HEK293 (cell line): Measurements from ENCODE around the gene C14orf132.

Experiments
- IKZF3 ChIP-seq: fragments of 450-650 bp; IDR thresholded peaks from 2 replicates; pipeline ENCODE4 v1.5.0; 2018; ENCODE audit warnings: missing biosample characterization, mild to moderate bottlenecking, missing genetic modification characterization, moderate library complexity
- KLF1 ChIP-seq: fragments of 450-650 bp; formaldehyde crosslinking; IDR thresholded peaks from 2 replicates; pipeline ENCODE4 v1.5.1; 2016; ENCODE audit warnings: missing biosample characterization, missing genetic modification characterization
- KLF16 ChIP-seq: fragments of 450-650 bp; formaldehyde crosslinking; IDR thresholded peaks from 2 replicates; pipeline ENCODE4 v1.5.1; 2017; ENCODE audit warnings: missing biosample characterization, missing genetic modification characterization
- KLF7 ChIP-seq: fragments of 450-650 bp; formaldehyde crosslinking; IDR thresholded peaks from 2 replicates; pipeline ENCODE4 v1.5.1; 2016; ENCODE audit warnings: missing biosample characterization, missing genetic modification characterization, borderline replicate concordance
- KLF9 ChIP-seq: fragments of 450-650 bp; formaldehyde crosslinking; IDR thresholded peaks from 2 replicates; pipeline ENCODE4 v1.5.1; 2016; ENCODE audit warnings: missing biosample characterization, missing genetic modification characterization, low read depth
- PRDM1 ChIP-seq: fragments of 450-650 bp; formaldehyde crosslinking; IDR thresholded peaks from 2 replicates; pipeline ENCODE4; 2016; ENCODE audit warnings: missing biosample characterization, missing genetic modification characterization
- REPIN1 ChIP-seq: fragments of 450-650 bp; formaldehyde crosslinking; IDR thresholded peaks from 2 replicates; pipeline ENCODE4 v1.5.1; 2017; ENCODE audit warnings: missing biosample characterization, missing genetic modification characterization, low read depth
- SP3 ChIP-seq: fragments of 450-650 bp; formaldehyde crosslinking; IDR thresholded peaks from 2 replicates; pipeline ENCODE4 v1.5.1; 2016; ENCODE audit warnings: missing biosample characterization, missing genetic modification characterization
- WT1 ChIP-seq: fragments of 450-650 bp; formaldehyde crosslinking; IDR thresholded peaks from 2 replicates; pipeline ENCODE4 v1.5.1; 2016; ENCODE audit warnings: missing biosample characterization, missing genetic modification characterization
- ZBTB1 ChIP-seq: fragments of 450-650 bp; formaldehyde crosslinking; IDR thresholded peaks from 2 replicates; pipeline ENCODE4 v1.5.1; 2016; ENCODE audit warnings: missing biosample characterization, missing genetic modification characterization
- ZBTB48 ChIP-seq: fragments of 450-650 bp; formaldehyde crosslinking; IDR thresholded peaks from 2 replicates; pipeline ENCODE4 v1.5.1; 2016; ENCODE audit warnings: missing biosample characterization, missing genetic modification characterization
- ZFHX2 ChIP-seq: fragments of 450-650 bp; formaldehyde crosslinking; conservative IDR thresholded peaks from 2 replicates; pipeline ENCODE4 v1.5.1; 2016; ENCODE audit warnings: missing biosample characterization, missing genetic modification characterization
- ZFP69B ChIP-seq: fragments of 450-650 bp; formaldehyde crosslinking; IDR thresholded peaks from 2 replicates; pipeline ENCODE4 v1.5.1; 2016; ENCODE audit warnings: missing biosample characterization, missing genetic modification characterization
- ZNF155 ChIP-seq: fragments of 450-650 bp; formaldehyde crosslinking; IDR thresholded peaks from 2 replicates; pipeline ENCODE4 v1.5.1; 2016; ENCODE audit warnings: missing biosample characterization, missing genetic modification characterization
- ZNF169 ChIP-seq: fragments of 450-650 bp; formaldehyde crosslinking; IDR thresholded peaks from 2 replicates; pipeline ENCODE4 v1.5.1; 2016; ENCODE audit warnings: missing biosample characterization, missing genetic modification characterization
- ZNF274 ChIP-seq, 2 experiments: fragments of 200-500 bp in 1 of 2; fragments of 450-650 bp in 1 of 2; sonication (Bioruptor generic) in 1 of 2; formaldehyde crosslinking in 1 of 2; IDR thresholded peaks; 2 replicates each; pipeline versions ENCODE4 v1.5.1 to v1.6.1; 2014 to 2016; ENCODE audit warnings: borderline replicate concordance in 1 of 2, inconsistent platforms in 1 of 2, low read length in 1 of 2, missing biosample characterization in 1 of 2, missing genetic modification characterization in 1 of 2
- ZNF341 ChIP-seq: fragments of 450-650 bp; formaldehyde crosslinking; IDR thresholded peaks from 2 replicates; pipeline ENCODE4; 2016; ENCODE audit warnings: low read depth, missing biosample characterization, missing genetic modification characterization
- ZNF366 ChIP-seq: fragments of 450-650 bp; formaldehyde crosslinking; conservative IDR thresholded peaks from 2 replicates; pipeline ENCODE4 v1.5.1; 2016; ENCODE audit warnings: missing biosample characterization, missing genetic modification characterization
- ZNF426 ChIP-seq: fragments of 450-650 bp; formaldehyde crosslinking; IDR thresholded peaks from 2 replicates; pipeline ENCODE4 v1.5.1; 2017; ENCODE audit warnings: missing biosample characterization, missing genetic modification characterization, mild to moderate bottlenecking, inconsistent platforms, moderate library complexity
- ZNF600 ChIP-seq: fragments of 450-650 bp; formaldehyde crosslinking; IDR thresholded peaks from 2 replicates; pipeline ENCODE4 v1.5.1; 2016; ENCODE audit warnings: missing biosample characterization, missing genetic modification characterization
- ZNF76 ChIP-seq: fragments of 450-650 bp; formaldehyde crosslinking; IDR thresholded peaks from 2 replicates; pipeline ENCODE4; 2016; ENCODE audit warnings: low read depth, missing biosample characterization, missing genetic modification characterization, borderline replicate concordance
- ZSCAN23 ChIP-seq: fragments of 450-650 bp; formaldehyde crosslinking; IDR thresholded peaks from 2 replicates; pipeline ENCODE4 v1.5.1; 2016; ENCODE audit warnings: missing biosample characterization, missing genetic modification characterization
- TF ChIP-seq, protein P1 (sequence below): fragments of 450-650 bp; formaldehyde crosslinking; IDR thresholded peaks from 2 replicates; pipeline ENCODE4 v1.5.1; 2016; ENCODE audit warnings: missing biosample characterization, missing genetic modification characterization
- TF ChIP-seq, protein P2 (sequence below): fragments of 450-650 bp; IDR thresholded peaks from 2 replicates; pipeline ENCODE4 v1.5.1; 2018; ENCODE audit warnings: missing biosample characterization, mild to moderate bottlenecking, missing genetic modification characterization
- TF ChIP-seq, protein P3 (sequence below): IDR thresholded peaks from 2 replicates; pipeline ENCODE4 v1.6.1; 2011; ENCODE audit warnings: mild to moderate bottlenecking, low read depth, low read length, borderline replicate concordance
- TF ChIP-seq, protein P4 (sequence below): fragments of 450-650 bp; formaldehyde crosslinking; IDR thresholded peaks from 2 replicates; pipeline ENCODE4 v1.5.1; 2016; ENCODE audit warnings: missing biosample characterization, missing genetic modification characterization
- TF ChIP-seq, protein P5 (sequence below): fragments of 450-650 bp; formaldehyde crosslinking; IDR thresholded peaks from 2 replicates; pipeline ENCODE4 v1.5.1; 2016; ENCODE audit warnings: missing biosample characterization, missing genetic modification characterization

C14orf132 gene

GRCh38 chr14:96037891-96038557 is 1.1 kb upstream of the C14orf132 start (continued):
- TF ChIP-seq, protein P1, sequence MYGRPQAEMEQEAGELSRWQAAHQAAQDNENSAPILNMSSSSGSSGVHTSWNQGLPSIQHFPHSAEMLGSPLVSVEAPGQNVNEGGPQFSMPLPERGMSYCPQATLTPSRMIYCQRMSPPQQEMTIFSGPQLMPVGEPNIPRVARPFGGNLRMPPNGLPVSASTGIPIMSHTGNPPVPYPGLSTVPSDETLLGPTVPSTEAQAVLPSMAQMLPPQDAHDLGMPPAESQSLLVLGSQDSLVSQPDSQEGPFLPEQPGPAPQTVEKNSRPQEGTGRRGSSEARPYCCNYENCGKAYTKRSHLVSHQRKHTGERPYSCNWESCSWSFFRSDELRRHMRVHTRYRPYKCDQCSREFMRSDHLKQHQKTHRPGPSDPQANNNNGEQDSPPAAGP (tag by site-specific recombination), result peak; percentile 42
- TF ChIP-seq ZNF426 (no peak), ZFP69B (tag by site-specific recombination) (peak; percentile 55; the same call in 1 of the 2 replicates), ZBTB48 (tag by site-specific recombination) (peak; percentile 94), KLF1 (tag by site-specific recombination) (peak; percentile 97), ZBTB1 (tag by site-specific recombination) (no peak), ZNF341 (tag by site-specific recombination) (peak; percentile 72), SP3 (tag by site-specific recombination) (peak; percentile 89), REPIN1 (tag by site-specific recombination) (no peak), KLF16 (peak; percentile 78; the same call in 1 of the 2 replicates), KLF7 (tag by site-specific recombination) (peak; percentile 80; the same call in 1 of the 2 replicates), ZFHX2 (tag by site-specific recombination) (peak; percentile 96), ZNF76 (tag by site-specific recombination) (peak; percentile 64; the same call in 1 of the 2 replicates), IKZF3 (no peak), ZNF600 (tag by site-specific recombination) (peak; percentile 60; the same call in 1 of the 2 replicates), PRDM1 (tag by site-specific recombination) (peak; percentile 99), ZNF155 (tag by site-specific recombination) (no peak), KLF9 (tag by site-specific recombination) (peak; percentile 83), WT1 (tag by site-specific recombination) (peak; percentile 90), ZSCAN23 (tag by site-specific recombination) (peak; percentile 43; the same call in 1 of the 2 replicates), ZNF274 (IDR thresholded peaks at IDR 0.05; ENCODE audit: low read length) (no peak), ZNF274 (tag by site-specific recombination; IDR thresholded peaks at IDR 0.05; ENCODE audit: borderline replicate concordance) (no peak), ZNF169 (tag by site-specific recombination) (no peak), ZNF366 (tag by site-specific recombination) (peak; percentile 94)
- TF ChIP-seq, protein P2, sequence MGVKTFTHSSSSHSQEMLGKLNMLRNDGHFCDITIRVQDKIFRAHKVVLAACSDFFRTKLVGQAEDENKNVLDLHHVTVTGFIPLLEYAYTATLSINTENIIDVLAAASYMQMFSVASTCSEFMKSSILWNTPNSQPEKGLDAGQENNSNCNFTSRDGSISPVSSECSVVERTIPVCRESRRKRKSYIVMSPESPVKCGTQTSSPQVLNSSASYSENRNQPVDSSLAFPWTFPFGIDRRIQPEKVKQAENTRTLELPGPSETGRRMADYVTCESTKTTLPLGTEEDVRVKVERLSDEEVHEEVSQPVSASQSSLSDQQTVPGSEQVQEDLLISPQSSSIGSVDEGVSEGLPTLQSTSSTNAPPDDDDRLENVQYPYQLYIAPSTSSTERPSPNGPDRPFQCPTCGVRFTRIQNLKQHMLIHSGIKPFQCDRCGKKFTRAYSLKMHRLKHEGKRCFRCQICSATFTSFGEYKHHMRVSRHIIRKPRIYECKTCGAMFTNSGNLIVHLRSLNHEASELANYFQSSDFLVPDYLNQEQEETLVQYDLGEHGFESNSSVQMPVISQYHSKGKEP, result no peak
- TF ChIP-seq, protein P3, sequence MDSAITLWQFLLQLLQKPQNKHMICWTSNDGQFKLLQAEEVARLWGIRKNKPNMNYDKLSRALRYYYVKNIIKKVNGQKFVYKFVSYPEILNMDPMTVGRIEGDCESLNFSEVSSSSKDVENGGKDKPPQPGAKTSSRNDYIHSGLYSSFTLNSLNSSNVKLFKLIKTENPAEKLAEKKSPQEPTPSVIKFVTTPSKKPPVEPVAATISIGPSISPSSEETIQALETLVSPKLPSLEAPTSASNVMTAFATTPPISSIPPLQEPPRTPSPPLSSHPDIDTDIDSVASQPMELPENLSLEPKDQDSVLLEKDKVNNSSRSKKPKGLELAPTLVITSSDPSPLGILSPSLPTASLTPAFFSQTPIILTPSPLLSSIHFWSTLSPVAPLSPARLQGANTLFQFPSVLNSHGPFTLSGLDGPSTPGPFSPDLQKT, result no peak
- TF ChIP-seq, protein P4, sequence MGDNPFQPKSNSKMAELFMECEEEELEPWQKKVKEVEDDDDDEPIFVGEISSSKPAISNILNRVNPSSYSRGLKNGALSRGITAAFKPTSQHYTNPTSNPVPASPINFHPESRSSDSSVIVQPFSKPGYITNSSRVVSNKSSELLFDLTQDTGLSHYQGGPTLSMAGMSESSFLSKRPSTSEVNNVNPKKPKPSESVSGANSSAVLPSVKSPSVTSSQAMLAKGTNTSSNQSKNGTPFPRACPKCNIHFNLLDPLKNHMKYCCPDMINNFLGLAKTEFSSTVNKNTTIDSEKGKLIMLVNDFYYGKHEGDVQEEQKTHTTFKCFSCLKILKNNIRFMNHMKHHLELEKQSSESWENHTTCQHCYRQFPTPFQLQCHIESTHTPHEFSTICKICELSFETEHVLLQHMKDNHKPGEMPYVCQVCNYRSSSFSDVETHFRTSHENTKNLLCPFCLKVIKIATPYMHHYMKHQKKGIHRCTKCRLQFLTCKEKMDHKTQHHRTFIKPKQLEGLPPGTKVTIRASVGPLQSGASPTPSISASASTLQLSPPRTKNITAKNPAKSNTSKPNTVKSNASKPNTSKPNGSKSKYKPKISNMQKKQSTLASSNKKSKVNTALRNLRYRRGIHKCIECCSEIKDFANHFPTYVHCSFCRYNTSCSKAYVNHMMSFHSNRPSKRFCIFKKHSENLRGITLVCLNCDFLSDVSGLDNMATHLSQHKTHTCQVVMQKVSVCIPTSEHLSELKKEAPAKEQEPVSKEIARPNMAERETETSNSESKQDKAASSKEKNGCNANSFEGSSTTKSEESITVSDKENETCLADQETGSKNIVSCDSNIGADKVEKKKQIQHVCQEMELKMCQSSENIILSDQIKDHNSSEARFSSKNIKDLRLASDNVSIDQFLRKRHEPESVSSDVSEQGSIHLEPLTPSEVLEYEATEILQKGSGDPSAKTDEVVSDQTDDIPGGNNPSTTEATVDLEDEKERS (tag by site-specific recombination), result no peak
- TF ChIP-seq, protein P5, sequence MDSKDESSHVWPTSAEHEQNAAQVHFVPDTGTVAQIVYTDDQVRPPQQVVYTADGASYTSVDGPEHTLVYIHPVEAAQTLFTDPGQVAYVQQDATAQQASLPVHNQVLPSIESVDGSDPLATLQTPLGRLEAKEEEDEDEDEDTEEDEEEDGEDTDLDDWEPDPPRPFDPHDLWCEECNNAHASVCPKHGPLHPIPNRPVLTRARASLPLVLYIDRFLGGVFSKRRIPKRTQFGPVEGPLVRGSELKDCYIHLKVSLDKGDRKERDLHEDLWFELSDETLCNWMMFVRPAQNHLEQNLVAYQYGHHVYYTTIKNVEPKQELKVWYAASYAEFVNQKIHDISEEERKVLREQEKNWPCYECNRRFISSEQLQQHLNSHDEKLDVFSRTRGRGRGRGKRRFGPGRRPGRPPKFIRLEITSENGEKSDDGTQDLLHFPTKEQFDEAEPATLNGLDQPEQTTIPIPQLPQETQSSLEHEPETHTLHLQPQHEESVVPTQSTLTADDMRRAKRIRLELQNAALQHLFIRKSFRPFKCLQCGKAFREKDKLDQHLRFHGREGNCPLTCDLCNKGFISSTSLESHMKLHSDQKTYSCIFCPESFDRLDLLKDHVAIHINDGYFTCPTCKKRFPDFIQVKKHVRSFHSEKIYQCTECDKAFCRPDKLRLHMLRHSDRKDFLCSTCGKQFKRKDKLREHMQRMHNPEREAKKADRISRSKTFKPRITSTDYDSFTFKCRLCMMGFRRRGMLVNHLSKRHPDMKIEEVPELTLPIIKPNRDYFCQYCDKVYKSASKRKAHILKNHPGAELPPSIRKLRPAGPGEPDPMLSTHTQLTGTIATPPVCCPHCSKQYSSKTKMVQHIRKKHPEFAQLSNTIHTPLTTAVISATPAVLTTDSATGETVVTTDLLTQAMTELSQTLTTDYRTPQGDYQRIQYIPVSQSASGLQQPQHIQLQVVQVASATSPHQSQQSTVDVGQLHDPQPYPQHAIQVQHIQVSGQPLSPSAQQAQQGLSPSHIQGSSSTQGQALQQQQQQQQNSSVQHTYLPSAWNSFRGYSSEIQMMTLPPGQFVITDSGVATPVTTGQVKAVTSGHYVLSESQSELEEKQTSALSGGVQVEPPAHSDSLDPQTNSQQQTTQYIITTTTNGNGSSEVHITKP (tag by site-specific recombination), result peak; percentile 82
